Panc1 (cell line): Measurements from ENCODE around the gene BMP3. TPM values are rescaled to one million over a fixed set of nuclear protein-coding genes. Genes with fewer than 3 reads are reported as not detected.

Experiments used
- ATAC-seq: fragments of 200-7000 bp; cut with Tn5 transposase; 2 replicates; pipeline ENCODE4 v1.9.1; 2020; ENCODE audit warnings: mild to moderate bottlenecking, moderate library complexity
- BruUV-seq: library from RNA; stranded (reverse); fragments of 400-500 nt; replicated peaks from 2 replicates; lab custom pipeline; 2021; lab: Mats Ljungman, UMichigan
- CTCF ChIA-PET: fragments of 300-600 bp; sonication (Branson Sonifier 250); formaldehyde crosslinking; loops from one replicate; lab custom pipeline; 2022; ENCODE audit warnings: antibody characterized with exemption; lab: Charles Lee
- POLR2A ChIA-PET: fragments of 300-600 bp; sonication (Branson Sonifier 250); formaldehyde crosslinking; loops from one replicate; lab custom pipeline; 2022; ENCODE audit warnings: antibody characterized with exemption; lab: Charles Lee
- DNase-seq: peaks from one replicate; pipeline ENCODE4 v3.0.0-alpha.2; 2010; ENCODE audit warnings: low read depth, low spot score
- H3K27ac ChIP-seq: 2 replicates; pipeline ENCODE4 v1.5.1; 2011; ENCODE audit warnings: mild to moderate bottlenecking, low read length, inconsistent platforms
- H3K27me3 ChIP-seq: fragments of 200-500 bp; sonication (Bioruptor generic); 2 replicates; pipeline ENCODE4 v1.6.0; 2014; ENCODE audit warnings: low read length, inconsistent platforms; ENCODE audit not compliant: control insufficient read depth, insufficient read depth
- H3K36me3 ChIP-seq: fragments of 200-500 bp; sonication (Bioruptor generic); 2 replicates; pipeline ENCODE4 v1.5.1; 2014; ENCODE audit warnings: inconsistent platforms, mild to moderate bottlenecking, low read length, moderate library complexity; ENCODE audit not compliant: control insufficient read depth, insufficient read depth
- H3K4me1 ChIP-seq: 2 replicates; pipeline ENCODE4 v1.5.1; 2011; ENCODE audit warnings: inconsistent platforms, mild to moderate bottlenecking, low read length, moderate library complexity; ENCODE audit not compliant: control insufficient read depth, insufficient read depth
- H3K4me3 ChIP-seq, 2 experiments: 2 replicates each; pipeline ENCODE4 v1.5.1; 2011 to 2012; ENCODE audit warnings: low read depth in 2 of 2, low read length in 2 of 2, mild to moderate bottlenecking in 2 of 2, inconsistent platforms in 1 of 2, moderate library complexity in 1 of 2
- H3K9me3 ChIP-seq: fragments of 200-500 bp; sonication (Bioruptor generic); 2 replicates; pipeline ENCODE4 v1.5.1; 2014; ENCODE audit warnings: low read depth, mild to moderate bottlenecking, inconsistent platforms, low read length, moderate library complexity; ENCODE audit not compliant: control insufficient read depth, insufficient read depth
- POLR2AphosphoS5 ChIP-seq: IDR thresholded peaks from 2 replicates; pipeline ENCODE4 v1.6.1; 2012; ENCODE audit warnings: mild to moderate bottlenecking, low read depth, low read length, moderate library complexity
- SIN3A ChIP-seq: IDR thresholded peaks from 2 replicates; pipeline ENCODE4 v1.6.1; 2012; ENCODE audit warnings: low read depth, mild to moderate bottlenecking, low read length, moderate library complexity, borderline replicate concordance; ENCODE audit not compliant: insufficient read depth
- TCF7L2 ChIP-seq: IDR thresholded peaks from 2 replicates; pipeline ENCODE4 v1.6.1; 2011; ENCODE audit warnings: mild to moderate bottlenecking, low read depth, low read length, inconsistent platforms
- in situ Hi-C: cut with HindIII; loops from 2 replicates; pipeline ENCODE4 v1.10.0; 2016; ENCODE audit warnings: low sequenced_read_pairs, low pct_unique_long_range_greater_than_20kb
- intact Hi-C: fragments of 100-400 bp; cut with micrococcal nuclease; formaldehyde crosslinking; loops from one replicate; pipeline ENCODE4 v1.10.0; 2022; ENCODE audit not compliant: unreplicated experiment
- total RNA-seq: library from RNA; stranded (reverse); gene quantifications from one replicate; pipeline ENCODE4 v1.2.1, GENCODE V29; 2021; ENCODE audit not compliant: unreplicated experiment
- TF ChIP-seq, protein P1 (sequence below): fragments of 450-650 bp; IDR thresholded peaks from 2 replicates; pipeline ENCODE4 v1.5.1; 2017; ENCODE audit warnings: mild to moderate bottlenecking
- TF ChIP-seq, protein P2 (sequence below), 2 experiments: IDR thresholded peaks; 2 replicates each; pipeline ENCODE4 v1.6.1; 2011 to 2012; ENCODE audit warnings: low read depth in 2 of 2, control low read depth in 1 of 2, low read length in 1 of 2, mild to moderate bottlenecking in 1 of 2, moderate library complexity in 1 of 2; ENCODE audit not compliant: insufficient read depth in 1 of 2

BMP3 gene
- total RNA-seq, 1 experiment from 2014 or later: 0.08 TPM

DNA sequence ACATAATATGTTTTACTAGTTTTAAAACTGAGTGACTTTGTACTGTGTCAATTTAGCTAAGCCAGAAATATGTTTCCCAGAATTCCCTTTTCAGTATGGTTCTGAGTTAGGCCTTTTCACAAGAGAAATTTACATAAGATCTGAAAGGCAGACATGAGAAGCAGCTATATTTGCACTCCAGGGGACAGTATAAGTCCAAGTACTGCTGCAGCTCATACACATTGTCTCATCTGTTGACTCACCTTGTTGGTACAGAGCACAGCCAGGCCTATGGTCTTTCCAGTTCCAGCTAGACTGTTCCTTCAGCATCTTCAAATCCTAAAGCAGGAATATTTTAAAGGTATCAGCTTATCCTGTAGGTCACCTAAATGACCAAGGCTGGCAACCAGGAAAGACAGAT lies 53.5 kb downstream of the BMP3 start:
- Histone ChIP-seq H3K4me1 (no peaks in the 10 kb centered on the region), H3K27me3 (no peaks in the 10 kb centered on the region), H3K9me3 (no peaks in the 10 kb centered on the region), H3K36me3 (no peaks in the 10 kb centered on the region; the same call in 1 of the 2 replicates), H3K4me3 (no peak overlapping the region), H3K27ac (no peak overlapping the region)
- TF ChIP-seq, protein P1, sequence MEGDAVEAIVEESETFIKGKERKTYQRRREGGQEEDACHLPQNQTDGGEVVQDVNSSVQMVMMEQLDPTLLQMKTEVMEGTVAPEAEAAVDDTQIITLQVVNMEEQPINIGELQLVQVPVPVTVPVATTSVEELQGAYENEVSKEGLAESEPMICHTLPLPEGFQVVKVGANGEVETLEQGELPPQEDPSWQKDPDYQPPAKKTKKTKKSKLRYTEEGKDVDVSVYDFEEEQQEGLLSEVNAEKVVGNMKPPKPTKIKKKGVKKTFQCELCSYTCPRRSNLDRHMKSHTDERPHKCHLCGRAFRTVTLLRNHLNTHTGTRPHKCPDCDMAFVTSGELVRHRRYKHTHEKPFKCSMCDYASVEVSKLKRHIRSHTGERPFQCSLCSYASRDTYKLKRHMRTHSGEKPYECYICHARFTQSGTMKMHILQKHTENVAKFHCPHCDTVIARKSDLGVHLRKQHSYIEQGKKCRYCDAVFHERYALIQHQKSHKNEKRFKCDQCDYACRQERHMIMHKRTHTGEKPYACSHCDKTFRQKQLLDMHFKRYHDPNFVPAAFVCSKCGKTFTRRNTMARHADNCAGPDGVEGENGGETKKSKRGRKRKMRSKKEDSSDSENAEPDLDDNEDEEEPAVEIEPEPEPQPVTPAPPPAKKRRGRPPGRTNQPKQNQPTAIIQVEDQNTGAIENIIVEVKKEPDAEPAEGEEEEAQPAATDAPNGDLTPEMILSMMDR: peak; percentile 26; the same call in 1 of the 2 replicates
- TF ChIP-seq SIN3A: no peak
- intact Hi-C loops: no loop called here
- ChIA-PET CTCF (no interaction called here), POLR2A (no interaction called here)
- DNase-seq (peak; percentile 17), ATAC-seq (no peak)
- BruUV-seq: no TSS peak
- in situ Hi-C loops: no loop called here

DNA sequence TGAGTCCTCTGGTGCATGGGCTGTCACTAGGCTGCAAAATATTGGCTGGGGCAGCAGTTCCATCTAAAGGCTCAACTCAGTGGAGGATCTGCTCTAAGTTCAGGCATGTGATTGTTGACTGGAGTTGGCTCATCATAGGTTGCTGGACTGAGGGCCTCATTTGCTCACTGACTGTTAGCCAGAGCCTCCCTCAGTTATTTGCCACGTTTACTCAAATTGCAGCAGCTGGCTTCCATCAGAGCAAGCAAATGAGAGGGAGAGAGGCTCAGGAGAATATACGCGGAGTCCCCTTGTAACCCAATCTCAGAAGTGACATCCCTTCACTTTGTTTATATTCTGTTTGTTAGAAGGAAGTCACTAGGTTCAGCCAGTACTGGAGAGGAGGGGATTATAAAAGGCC lies 54.1 kb downstream of the BMP3 start:
- Histone ChIP-seq H3K36me3 (no peaks in the 10 kb centered on the region; the same call in 1 of the 2 replicates), H3K27ac (no peak overlapping the region), H3K4me3 (no peak overlapping the region), H3K4me1 (no peaks in the 10 kb centered on the region), H3K9me3 (no peaks in the 10 kb centered on the region), H3K27me3 (no peaks in the 10 kb centered on the region)
- POLR2A ChIA-PET: interaction anchor here (0.6 kb wide), 1 partner anchor 626 kb away, joined by 3 read pairs; no protein-coding TSS in a partner anchor
- intact Hi-C loops: no loop called here
- TF ChIP-seq, protein P2, sequence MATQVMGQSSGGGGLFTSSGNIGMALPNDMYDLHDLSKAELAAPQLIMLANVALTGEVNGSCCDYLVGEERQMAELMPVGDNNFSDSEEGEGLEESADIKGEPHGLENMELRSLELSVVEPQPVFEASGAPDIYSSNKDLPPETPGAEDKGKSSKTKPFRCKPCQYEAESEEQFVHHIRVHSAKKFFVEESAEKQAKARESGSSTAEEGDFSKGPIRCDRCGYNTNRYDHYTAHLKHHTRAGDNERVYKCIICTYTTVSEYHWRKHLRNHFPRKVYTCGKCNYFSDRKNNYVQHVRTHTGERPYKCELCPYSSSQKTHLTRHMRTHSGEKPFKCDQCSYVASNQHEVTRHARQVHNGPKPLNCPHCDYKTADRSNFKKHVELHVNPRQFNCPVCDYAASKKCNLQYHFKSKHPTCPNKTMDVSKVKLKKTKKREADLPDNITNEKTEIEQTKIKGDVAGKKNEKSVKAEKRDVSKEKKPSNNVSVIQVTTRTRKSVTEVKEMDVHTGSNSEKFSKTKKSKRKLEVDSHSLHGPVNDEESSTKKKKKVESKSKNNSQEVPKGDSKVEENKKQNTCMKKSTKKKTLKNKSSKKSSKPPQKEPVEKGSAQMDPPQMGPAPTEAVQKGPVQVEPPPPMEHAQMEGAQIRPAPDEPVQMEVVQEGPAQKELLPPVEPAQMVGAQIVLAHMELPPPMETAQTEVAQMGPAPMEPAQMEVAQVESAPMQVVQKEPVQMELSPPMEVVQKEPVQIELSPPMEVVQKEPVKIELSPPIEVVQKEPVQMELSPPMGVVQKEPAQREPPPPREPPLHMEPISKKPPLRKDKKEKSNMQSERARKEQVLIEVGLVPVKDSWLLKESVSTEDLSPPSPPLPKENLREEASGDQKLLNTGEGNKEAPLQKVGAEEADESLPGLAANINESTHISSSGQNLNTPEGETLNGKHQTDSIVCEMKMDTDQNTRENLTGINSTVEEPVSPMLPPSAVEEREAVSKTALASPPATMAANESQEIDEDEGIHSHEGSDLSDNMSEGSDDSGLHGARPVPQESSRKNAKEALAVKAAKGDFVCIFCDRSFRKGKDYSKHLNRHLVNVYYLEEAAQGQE (IDR thresholded peaks at IDR 0.05; ENCODE audit: insufficient read depth in 1 of 2, low read depth in 2 of 2, low read length in 1 of 2): no peak
- TF ChIP-seq, protein P1: no peak
- TF ChIP-seq TCF7L2 (no peak), POLR2AphosphoS5 (no peak), SIN3A (no peak)
- ATAC-seq: no peak
- no TSS peak for BruUV-seq
- CTCF ChIA-PET: no interaction called here
- in situ Hi-C loops: no loop called here
- DNase-seq: no peak
